Esophagus mucosa (tissue), 1 donor: ENCODE measurements around the gene NT5M. TPM values are rescaled to one million over a fixed set of nuclear protein-coding genes. Genes with fewer than 3 reads are reported as not detected.

Experiments
- ATAC-seq: fragments of 200-7000 bp; cut with Tn5 transposase; one replicate; pipeline ENCODE4 v1.9.1; 2020
- total RNA-seq: library from RNA; stranded (reverse); gene quantifications from one replicate; pipeline ENCODE4 v1.2.4, GENCODE V29; 2023
- donor health status: DM: yes; HTN: yes; CAD: no.

Gene NT5M
- total RNA-seq, 1 donor from 2014 or later, result 0.64 TPM

DNA sequence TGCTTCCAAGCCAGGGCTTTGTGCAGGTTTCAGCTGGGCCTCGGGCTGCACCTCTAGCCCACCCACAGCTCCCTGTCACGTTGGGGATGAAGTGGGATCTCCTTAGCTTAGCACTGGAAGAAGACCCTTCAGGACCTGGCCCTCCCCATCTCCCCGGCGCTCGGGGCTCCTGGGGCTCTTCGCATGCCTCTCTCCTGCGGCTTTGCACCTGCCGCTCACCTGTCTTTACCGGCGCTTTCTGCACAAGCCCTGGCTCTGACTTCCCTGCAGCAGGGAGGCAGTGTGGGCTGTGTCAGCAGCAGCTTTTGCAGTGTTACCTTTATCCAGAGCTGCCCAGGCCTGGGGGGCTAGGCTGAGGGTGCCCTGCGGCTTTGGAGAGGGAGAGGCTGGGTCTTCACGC, 52.3 kb downstream of the NT5M start:
- ATAC-seq, result no peak

DNA sequence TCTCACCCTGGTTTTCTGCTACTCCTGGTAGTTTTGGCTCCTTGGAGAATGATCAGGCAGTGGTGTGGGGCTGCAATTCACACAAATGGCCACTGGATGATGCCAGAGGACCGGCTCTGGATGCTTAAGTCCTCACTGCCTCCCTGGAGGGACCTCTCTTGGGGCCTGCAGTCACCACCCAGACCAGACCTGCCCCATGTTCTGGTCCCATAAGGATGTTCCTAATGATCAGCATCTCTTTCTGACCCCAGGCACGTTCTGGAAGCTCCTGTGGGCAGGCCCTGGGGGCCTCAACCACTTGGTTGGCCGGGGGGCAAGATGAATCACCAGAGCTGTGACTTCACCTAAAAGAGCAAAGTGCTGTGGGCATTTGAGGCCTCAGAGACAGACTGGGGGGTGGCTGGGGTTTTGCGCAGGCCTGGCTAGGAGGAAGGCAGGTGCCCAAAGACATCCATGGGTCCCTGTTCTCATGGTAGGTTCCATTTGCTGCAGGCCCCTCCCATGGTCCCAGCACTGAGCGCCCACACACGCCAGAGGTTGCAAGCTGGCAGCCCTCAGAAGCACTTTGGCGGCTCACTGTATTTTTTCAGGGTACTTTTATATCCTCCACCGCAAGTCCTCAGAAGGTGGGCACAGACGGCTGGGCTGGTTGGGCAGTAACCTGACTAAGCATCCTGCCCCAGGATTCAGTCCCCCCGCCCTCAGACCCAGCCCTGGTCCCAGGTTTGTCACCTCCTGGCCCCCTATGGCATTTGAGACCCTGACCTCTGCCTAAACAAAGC, 53.2 kb downstream of the NT5M start:
- peak; percentile 87 for ATAC-seq

DNA sequence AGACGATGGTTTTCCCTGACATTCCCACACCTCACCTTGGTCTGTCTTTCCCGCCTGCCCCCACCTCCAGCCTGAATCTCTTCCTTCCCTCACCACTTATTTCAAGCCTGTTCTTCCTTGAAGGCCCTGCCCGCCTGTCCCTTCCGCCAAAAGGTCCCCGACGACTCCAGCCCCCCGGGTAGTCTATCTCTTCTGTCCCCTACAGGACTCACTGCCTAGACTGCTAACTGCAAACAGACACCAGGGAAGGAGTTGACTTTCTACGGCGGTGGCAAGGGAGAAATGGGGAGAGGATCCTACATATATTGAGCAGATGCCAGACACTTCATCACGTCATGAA, 53.7 kb downstream of the NT5M start:
- no peak for ATAC-seq

DNA sequence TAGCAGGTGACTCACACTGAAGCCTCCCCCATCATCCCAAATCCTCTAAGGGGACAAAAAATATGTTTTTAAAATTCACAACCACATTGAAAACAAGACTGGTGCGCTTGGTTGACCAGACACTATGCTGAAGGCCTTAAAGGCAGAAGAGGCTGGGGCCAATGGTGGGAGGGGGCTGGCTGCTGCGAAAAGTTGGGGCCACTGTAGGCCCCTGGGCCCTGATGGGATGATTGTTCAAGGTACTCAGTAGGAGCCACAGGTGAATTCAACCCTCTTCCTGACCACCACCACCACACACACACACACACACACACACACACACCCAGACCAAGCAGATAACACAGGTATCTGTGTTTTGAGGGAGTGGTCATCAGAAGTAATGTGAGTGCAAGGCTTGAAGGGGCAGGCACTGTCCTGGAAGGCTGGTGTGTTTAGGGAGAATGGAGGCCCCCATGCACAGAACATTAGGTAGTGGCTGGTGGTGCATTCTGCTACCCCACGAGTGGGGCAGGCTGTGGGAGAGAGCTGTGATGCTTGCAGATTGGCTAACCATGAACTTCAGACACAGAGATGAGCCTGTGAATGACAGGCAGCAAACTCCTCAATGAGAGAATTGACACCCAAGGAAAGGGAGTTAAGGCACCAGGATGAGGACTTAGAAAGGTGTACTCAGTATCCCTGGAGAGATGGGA, 55.0 kb downstream of the NT5M start:
- no peak for ATAC-seq

DNA sequence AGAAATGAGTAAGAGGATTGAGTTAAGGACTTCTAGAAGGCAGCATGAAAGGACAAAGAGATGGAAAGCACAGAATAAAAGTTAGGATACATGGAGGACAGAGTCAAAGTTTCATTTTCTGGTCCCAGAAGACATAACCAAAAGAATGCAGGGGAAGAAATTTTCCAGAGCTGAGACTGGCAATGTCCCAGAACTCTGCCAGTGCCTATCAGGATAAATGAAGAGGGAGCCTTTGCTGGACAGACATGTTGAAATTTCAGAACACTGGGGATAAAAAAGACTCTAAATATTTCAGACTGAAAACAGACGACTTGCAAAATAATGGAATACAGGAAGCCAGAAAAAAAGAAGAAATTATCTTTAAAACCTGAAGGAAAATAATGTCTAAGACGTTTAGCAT, 55.7 kb downstream of the NT5M start:
- no peak for ATAC-seq

DNA sequence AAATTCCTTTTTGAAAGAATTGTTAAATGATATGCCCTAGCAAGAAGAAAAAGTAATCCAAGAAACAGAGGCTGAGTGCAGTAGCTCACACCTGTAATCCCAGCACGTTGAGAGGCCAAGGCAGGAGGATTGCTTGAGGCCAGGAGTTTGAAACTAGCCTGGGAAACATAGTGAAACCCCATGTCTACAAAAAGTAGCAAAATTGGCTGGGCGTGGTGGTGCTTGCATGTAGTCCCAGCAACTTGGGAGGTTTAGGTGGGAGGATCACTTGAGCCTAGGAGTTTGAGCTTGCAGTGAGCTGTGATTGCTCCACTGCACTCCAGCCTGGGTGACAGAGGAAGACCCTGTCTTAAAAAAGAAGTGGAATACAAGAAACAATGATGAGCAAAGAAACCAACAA, 56.1 kb downstream of the NT5M start:
- ATAC-seq, result no peak

DNA sequence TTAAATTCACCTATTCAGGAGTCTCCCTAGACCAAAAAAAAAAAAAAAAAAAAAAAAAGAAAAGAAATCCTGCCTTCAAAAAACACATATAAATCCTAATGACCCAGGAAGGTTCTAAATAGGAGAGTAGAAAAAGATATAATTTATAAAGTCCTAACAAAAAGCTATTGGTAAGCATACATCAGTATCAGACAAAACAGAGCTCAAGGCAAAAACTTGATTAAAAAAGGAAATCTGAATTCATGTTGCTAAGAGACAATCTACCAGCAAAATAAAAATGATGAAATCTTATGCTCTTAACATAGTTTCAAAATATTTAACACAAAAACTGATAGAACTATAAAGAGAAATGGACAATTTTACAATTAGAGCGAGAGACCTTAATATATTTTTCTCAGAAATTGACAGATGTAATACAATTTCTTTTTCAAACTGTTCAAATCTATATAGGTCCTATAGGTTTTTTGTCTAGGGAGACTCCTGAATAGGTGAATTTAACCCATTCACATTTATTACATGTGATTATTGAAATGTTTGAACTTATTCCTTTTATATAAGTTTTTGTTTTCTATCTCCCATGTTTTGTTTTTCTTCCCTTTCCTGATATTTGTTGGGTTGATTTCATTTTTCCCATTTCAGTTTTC, 57.0 kb downstream of the NT5M start:
- no peak for ATAC-seq

DNA sequence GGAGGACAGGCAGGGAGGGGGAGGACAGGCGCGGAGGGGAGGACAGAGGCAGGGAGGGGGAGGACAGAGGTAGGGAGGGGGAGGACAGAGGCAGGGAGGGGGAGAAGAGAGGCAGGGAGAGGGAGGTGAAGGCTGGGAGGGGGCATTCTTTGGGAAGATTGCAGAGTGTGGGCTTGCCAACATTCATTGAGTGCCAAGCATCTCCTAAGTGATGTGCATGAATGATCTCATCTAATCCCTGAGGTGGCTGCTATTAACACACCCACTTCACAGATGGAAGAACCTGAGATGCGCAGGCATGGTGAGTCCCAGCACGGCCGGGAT, 58.3 kb downstream of the NT5M start:
- ATAC-seq, result no peak

DNA sequence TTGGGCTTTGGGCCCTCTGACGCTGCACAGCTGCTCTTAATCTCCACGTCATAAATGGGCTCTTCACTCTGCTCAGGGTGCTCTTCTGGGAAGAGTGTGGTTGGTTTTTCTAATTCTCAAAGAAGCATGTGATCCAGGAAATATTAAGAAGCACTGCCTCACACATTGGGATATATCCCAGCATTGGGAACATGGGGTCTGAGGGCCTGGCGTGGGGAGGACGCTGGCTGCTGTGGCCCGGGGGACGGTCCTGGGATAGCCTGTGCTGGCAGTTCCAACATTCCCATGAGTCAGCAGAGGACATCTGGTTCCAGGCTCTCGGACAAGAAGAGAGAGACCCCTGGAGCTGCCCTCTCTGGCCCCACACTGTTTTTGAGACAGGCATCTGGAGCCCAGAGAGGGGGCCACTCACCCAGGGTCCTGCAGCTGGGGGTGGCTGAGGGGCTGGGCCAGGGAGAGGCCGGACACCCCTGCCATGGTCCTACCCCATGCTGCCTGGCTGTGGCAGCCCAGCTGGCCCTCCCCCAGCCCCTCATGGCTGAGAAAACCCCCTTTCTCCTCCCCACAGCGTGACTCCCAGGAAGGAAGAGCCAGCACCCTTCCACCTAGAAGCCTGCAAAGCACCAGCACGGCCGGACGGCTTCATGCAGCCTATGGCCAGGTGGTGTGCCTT, 58.8 kb downstream of the NT5M start:
- ATAC-seq, result peak; percentile 17

DNA sequence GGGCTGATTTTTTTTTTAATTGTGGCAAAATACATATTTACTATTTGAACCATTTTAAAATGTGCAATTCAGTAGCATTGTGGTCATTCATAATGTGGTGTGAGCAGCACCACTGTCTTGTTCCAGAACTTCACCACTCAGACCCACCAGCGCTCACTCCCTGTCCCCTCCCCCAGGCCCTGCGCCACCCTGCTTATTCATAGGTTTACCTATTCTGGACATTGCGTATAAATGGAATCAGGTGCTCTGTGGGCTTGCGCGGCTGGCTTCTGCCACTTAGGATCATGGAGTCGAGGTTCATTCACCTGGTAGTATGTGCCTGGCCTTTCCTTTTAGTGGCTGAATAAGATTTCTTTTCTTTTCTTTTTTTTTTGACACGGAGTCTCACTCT, 59.4 kb downstream of the NT5M start:
- ATAC-seq, result no peak

DNA sequence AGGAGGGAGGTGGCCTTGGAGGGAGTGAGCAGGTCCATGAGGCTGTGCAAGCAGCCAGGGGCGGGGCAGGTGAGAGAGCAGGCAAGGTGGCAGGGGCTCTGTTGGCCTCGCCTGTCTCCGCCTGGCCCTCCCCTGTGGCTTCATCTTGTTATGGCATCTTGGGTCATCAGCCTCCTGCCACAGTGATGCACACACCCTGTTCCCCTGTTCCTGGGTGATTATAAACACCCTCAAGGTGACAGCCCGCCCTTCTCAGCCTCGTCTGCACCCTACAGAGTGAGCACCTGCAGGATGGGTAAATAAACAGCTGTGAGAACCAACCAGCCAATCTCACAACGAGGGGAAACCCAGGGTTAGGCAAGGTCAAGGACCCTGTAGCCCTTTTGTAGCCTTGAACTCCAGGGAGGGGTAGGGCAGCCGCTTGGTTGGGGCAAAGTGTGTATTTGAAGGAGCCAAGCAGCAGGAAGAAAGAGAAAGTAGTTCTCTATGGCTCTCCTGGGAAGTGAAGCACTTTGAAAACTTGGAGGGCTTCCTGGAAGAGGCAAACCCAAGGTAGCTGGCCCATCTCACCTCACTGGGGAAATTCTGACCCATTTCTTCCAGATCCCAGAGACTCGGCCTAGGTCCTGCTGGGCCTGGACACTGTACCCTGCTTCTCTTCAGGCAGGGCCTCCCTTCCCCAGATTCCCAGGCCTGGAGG, 60.6 kb downstream of the NT5M start:
- peak; percentile 38 for ATAC-seq

DNA sequence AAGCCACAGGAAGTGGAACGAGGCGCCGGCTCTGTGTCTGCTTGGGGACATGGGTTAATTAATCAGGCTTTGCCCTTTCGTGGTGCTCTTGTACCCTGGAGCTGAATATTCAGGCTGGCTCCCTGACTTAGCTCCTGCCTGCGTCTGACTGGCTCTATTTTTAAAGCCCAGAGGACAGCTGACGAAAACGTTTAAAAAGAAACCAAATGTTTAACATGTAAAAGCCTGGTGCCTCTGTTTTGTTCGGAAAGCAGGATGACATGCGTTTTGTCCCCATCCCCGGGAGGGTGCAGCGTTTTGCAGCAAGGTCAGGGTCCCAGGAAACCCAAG, 61.1 kb downstream of the NT5M start:
- ATAC-seq, result no peak

DNA sequence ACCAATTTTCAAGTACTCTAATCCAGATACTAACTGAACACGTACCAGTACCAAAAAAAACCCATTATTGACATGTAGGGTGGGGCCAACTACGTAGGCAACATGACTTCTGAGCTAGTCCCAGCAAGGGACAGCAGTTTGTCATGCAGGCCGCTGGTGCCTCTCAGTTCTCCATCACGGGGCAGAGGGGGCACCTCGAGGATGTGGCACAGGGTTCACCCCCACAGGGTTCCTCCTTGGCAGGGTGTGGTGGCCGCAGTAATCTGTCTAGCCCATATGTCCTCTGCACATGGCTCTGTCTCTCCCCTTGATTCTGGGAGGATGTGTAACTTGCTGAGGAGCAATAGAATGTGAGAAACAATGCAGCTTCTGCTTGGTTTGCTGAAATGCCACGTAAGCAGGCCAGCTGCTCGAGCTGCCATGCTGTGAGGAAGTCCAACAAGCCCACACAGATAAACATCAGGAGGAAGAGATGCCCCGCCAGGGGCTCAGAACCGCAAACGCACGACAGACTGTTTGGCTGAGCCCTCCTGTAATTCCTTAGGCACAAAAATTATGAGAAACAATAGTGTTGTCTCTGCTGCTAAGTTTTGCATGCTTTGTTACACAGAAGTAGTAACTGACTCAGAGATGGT, 62.4 kb downstream of the NT5M start:
- ATAC-seq, result no peak

DNA sequence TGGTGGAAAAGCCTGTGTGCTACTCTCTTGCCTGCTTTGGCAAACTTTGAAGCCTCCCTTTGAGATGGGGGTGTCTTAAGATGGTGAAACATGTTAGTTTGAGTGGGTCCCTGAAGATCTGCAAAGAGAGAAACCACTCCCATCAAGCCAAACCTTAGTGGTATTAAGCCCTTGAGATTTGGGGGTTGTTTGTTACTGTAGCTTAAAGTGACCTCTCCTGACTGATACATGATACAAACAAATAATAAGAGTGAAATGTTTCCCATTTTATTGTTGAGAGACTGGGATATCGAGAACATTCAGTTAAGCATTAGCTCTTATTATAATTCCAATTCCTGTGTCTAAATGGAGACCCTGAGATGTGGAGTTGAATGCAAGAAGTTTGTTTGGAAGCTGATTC, 63.1 kb downstream of the NT5M start:
- no peak for ATAC-seq

DNA sequence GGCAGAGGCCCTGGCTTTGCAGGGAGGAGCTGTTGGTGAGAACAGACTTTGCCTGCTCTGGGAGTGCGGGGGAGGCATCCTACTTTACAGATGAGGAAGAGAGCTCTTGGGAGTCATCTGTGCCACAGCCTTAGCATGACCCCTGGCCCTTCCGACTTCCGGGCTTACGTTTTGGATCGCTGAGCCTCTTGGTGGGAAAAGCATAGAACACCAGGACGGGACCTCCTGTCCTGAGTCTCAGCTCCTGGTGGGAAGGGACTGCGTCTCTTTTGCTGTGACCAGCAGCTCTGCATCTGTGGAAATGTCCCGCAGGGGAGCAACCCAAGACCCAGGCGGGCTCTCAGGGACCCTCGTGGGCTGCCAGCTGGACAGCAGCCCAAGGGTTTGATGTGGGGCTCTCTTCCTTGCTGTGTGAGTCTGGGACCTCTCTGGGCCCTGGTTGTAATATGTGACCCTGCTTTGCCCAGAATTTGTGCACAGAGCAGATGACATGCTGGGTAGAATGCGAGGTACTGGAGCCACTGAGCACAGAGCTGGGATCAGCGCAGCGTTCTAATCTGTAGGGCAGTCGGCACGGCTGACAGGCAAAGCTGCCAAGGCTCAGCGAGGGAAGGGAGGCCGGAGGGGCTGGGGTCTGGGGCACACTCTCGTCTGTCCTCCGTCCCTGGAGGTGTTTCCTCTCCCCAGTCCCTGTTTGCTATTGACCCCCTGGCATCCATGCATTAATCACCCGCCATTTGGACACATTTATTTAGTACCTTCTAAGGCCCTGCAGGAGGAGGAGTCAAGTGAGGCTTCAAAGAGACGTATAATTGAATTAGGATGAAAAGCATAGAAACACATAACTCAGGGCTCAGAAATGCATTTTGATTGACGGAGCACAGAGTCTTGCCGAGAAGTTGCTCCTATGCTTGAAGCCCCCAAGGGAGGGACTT, 64.0 kb downstream of the NT5M start:
- no peak for ATAC-seq

DNA sequence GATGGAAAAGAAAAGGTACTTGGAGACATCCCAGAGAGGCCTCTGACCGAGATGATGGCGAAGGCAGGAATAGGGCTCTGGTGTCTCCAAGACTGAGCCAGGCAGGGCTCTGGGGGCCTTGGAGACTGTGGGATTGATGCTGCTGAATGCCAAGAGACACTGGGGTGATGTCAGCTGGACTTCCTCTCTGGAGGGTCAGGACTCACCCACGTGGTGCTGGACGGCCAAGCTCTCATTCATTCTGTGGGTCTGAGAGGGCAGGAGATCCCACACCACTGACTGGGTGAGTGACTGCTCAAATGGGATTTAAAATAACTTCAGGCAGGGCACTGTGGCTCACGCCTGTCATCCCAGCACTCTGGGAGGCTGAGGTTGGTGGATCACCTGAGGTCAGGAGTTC, 64.8 kb downstream of the NT5M start:
- no peak for ATAC-seq

DNA sequence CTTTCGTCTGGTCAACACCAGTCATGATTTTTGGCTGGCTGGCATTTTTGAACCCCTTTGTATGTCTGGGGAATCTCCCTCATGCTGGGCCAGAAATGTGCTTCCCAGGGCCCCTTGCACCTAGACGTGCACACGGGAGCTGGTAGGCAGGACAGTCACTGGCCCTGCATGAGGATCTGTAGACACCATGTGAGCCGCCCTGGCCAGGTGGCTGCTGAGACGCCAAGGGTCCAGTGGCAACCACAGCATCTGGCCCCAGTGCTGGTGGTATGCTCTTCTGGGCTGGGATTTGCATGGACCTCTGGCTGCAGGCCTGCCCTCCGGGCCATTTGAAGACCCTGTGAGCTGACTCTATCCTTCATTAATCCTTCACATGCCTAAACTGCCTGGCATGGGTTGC, 67.5 kb downstream of the NT5M start:
- no peak for ATAC-seq

DNA sequence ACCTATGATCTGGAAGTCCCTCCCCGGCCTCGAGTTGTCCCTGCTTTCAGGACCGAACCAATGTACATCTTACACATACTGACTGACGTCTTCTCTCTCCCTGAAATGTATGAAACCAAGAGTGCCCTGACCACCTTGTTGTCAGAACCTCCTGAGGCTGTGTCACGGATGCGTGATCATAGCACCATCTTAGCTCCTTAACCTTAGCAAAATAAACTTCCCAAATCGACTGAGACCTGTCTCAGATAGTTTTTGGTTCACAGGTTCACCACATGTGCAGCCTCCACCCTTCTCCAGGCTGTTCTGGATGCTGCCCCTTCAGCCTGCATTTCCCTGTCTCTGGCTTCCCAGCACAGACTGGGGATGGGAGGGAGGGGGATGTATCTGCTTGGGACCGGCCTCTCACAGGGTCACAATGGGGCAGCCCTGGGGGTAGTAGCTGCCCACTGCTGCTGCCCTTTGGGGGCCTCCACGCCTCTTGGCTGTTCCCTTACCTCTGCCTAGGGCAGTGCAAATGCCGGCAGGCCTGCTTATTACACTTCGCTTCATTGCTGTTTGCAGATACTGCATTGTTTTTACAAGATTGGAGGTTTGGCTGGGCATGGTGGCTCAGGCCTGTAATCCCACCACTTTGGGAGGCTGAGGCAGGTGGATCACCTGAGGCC, 69.8 kb downstream of the NT5M start:
- no peak for ATAC-seq

DNA sequence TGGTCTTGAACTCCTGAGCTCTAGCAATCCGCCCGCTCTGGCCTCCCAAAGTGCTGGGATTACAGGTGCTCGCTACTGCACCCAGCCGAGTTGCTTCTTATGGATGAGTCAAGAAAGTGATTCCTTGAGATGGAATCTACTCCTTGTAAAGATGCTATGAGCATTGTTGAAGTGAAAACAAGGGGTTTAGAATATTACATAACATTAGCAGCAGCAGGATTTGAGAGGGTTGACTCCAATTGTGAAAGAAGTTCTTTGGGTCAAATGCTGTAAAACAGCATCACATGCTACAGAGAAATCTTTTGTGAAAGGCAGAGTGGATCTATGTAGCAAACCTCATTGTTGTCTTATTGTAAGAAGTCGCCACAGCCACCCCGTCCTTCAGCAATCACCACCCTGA, 72.7 kb downstream of the NT5M start:
- no peak for ATAC-seq

DNA sequence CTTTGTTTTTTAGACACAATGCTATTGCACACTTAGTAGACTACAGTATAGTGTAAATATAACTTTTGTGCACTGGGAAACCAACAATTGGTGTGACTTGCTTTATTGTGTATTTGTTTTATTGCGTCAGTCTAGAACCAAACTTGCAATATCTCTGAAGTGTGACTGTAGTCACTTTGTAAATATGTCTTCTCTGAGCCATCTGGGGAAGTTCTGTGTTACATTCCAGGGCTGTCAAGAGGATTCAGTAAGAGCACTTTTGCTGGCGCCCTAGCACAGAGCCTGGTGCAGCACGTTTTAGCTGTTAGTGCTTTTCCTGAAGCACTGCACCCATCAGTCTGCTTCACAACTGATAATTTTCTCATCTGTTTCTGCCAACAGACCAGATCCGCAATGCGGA, 73.2 kb downstream of the NT5M start:
- ATAC-seq, result no peak
